GM23338 (cell line): ENCODE measurements around the gene DHRS13. TPM values are rescaled to one million over a fixed set of nuclear protein-coding genes. Genes with fewer than 3 reads are reported as not detected.

Source experiments
- ATAC-seq: fragments of 200-7000 bp; cut with Tn5 transposase; 3 replicates; pipeline ENCODE4 v1.9.1; 2020
- DNase-seq: peaks from one replicate; pipeline ENCODE4 v3.0.0-alpha.2; 2015; ENCODE audit warnings: low spot score
- H2AFZ ChIP-seq: fragments of 200-600 bp; sonication (generic); 2 replicates; pipeline ENCODE4 v1.8.0; 2016; ENCODE audit warnings: antibody characterized with exemption, mild to moderate bottlenecking, moderate library complexity
- H3F3A ChIP-seq: fragments of 200-600 bp; sonication (generic); replicated peaks from 2 replicates; pipeline ENCODE4 v1.8.0; 2017; ENCODE audit warnings: antibody characterized with exemption, mixed run types, low read depth
- H3K27ac ChIP-seq: fragments of 200-600 bp; sonication (generic); 2 replicates; pipeline ENCODE4 v1.6.1; 2016; ENCODE audit warnings: low read depth
- H3K27me3 ChIP-seq: fragments of 200-600 bp; sonication (generic); 2 replicates; pipeline ENCODE4 v1.8.0; 2016; ENCODE audit warnings: mild to moderate bottlenecking, mixed run types, moderate library complexity; ENCODE audit not compliant: insufficient read depth
- H3K36me3 ChIP-seq: fragments of 200-600 bp; sonication (generic); 2 replicates; pipeline ENCODE4 v1.8.0; 2016; ENCODE audit warnings: mild to moderate bottlenecking; ENCODE audit not compliant: insufficient read depth
- H3K4me1 ChIP-seq: fragments of 200-600 bp; sonication (generic); 2 replicates; pipeline ENCODE4 v1.8.0; 2016; ENCODE audit warnings: mild to moderate bottlenecking, moderate library complexity; ENCODE audit not compliant: insufficient read depth
- H3K4me2 ChIP-seq: fragments of 200-600 bp; sonication (generic); 2 replicates; pipeline ENCODE4 v1.7.1; 2017; ENCODE audit warnings: mixed run types
- H3K4me3 ChIP-seq: fragments of 200-600 bp; sonication (generic); 2 replicates; pipeline ENCODE4 v1.6.1; 2016; ENCODE audit warnings: mixed run types
- H3K79me2 ChIP-seq: fragments of 200-600 bp; sonication (generic); replicated peaks from 2 replicates; pipeline ENCODE4 v1.8.0; 2017; ENCODE audit warnings: mild to moderate bottlenecking; ENCODE audit not compliant: insufficient read depth
- H3K9me2 ChIP-seq: fragments of 200-600 bp; sonication (generic); 2 replicates; pipeline ENCODE4 v1.8.0; 2017; ENCODE audit not compliant: insufficient read depth
- H4K20me1 ChIP-seq: fragments of 200-600 bp; sonication (generic); replicated peaks from 2 replicates; pipeline ENCODE4 v1.8.0; 2017; ENCODE audit warnings: mild to moderate bottlenecking; ENCODE audit not compliant: insufficient read depth
- H3K27ac Mint-ChIP-seq: 2 replicates; pipeline ENCODE4 v1.8.0; 2020; ENCODE audit warnings: inconsistent platforms, mild to moderate bottlenecking, moderate library complexity, mixed read lengths
- H3K27me3 Mint-ChIP-seq: 3 replicates; pipeline ENCODE4 v1.8.0; 2022; ENCODE audit warnings: low read depth, mild to moderate bottlenecking, moderate library complexity, mixed read lengths, inconsistent platforms; ENCODE audit not compliant: insufficient read depth, poor library complexity
- H3K36me3 Mint-ChIP-seq: 3 replicates; pipeline ENCODE4 v1.8.0; 2021; ENCODE audit warnings: low read depth, mild to moderate bottlenecking, inconsistent platforms, moderate library complexity, mixed read lengths
- H3K4me1 Mint-ChIP-seq: 3 replicates; pipeline ENCODE4 v1.8.0; 2020; ENCODE audit warnings: mild to moderate bottlenecking, inconsistent platforms, mixed read lengths
- H3K4me3 Mint-ChIP-seq: 3 replicates; pipeline ENCODE4 v1.8.0; 2021; ENCODE audit warnings: moderate library complexity, mild to moderate bottlenecking, inconsistent platforms, mixed read lengths
- H3K9me3 Mint-ChIP-seq: 3 replicates; pipeline ENCODE4 v1.8.0; 2020; ENCODE audit warnings: moderate library complexity, mild to moderate bottlenecking, inconsistent platforms, mixed read lengths
- CREB1 ChIP-seq: fragments of 250-450 bp; sonication (Bioruptor Pico); IDR thresholded peaks from 2 replicates; pipeline ENCODE4 v1.5.0; 2020; ENCODE audit warnings: low read depth, mild to moderate bottlenecking, moderate library complexity
- ETS1 ChIP-seq: IDR thresholded peaks from 2 replicates; pipeline ENCODE4 v1.6.1; 2016; ENCODE audit warnings: antibody characterized with exemption
- EZH2 ChIP-seq: fragments of 200-600 bp; sonication (generic); IDR thresholded peaks from one replicate; pipeline ENCODE4 v1.8.0; 2017; ENCODE audit warnings: antibody characterized with exemption, mild to moderate bottlenecking, low read depth; ENCODE audit not compliant: unreplicated experiment
- EZH2phosphoT487 ChIP-seq: fragments of 200-600 bp; sonication (generic); IDR thresholded peaks from one replicate; pipeline ENCODE4 v1.8.1; 2018; ENCODE audit warnings: antibody characterized with exemption; ENCODE audit not compliant: unreplicated experiment
- JUNB ChIP-seq: IDR thresholded peaks from one replicate; pipeline ENCODE4 v1.6.1; 2016; ENCODE audit warnings: antibody characterized with exemption; ENCODE audit not compliant: unreplicated experiment
- STAT1 ChIP-seq: IDR thresholded peaks from one replicate; pipeline ENCODE4 v1.6.1; 2016; ENCODE audit warnings: antibody characterized with exemption; ENCODE audit not compliant: unreplicated experiment
- ZNF331 ChIP-seq: fragments of 250-450 bp; sonication (Bioruptor Pico); IDR thresholded peaks from 2 replicates; pipeline ENCODE4 v1.5.0; 2020; ENCODE audit warnings: low read depth, mild to moderate bottlenecking, moderate library complexity
- ZNF462 ChIP-seq: fragments of 250-450 bp; sonication (Bioruptor Pico); IDR thresholded peaks from 2 replicates; pipeline ENCODE4 v1.5.0; 2020; ENCODE audit warnings: mild to moderate bottlenecking, moderate library complexity
- polyA plus RNA-seq: library from polyadenylated mRNA; unstranded; fragments of >200 nt; fragmentation: Nextera tagmentation; extraction: Ambion mirVana; gene quantifications from 2 replicates; pipeline ENCODE4 v1.2.1, GENCODE V29; 2016
- total RNA-seq: library from RNA; depleted of rRNA; stranded (reverse); fragments of >200 nt; shearing (Covaris generic); gene quantifications from 2 replicates; pipeline ENCODE4 v1.2.3, GENCODE V29; 2014

DHRS13 gene
- total and polyA plus RNA-seq, 2 experiments from 2014 or later: 5.4 to 34.2 TPM

- no peak for TF ChIP-seq ZNF462 (CRISPR knock-in tag)
These were observed 36.7 kb downstream of the DHRS13 start (continued) for GRCh38 chr17:28865946-28866752.

- H3F3A ChIP-seq: 0 out of 2 replicates have a peak, but pooled peaks cover 7% of the 10 kb centered on the region
- Mint-ChIP-seq H3K9me3 (no peaks in the 10 kb centered on the region), H3K4me1 (peaks cover 16% of the 10 kb centered on the region), H3K36me3 (peaks cover 11% of the 10 kb centered on the region), H3K27me3 (peaks cover 2% of the 10 kb centered on the region), H3K27ac (peak overlapping the region; percentile 32), H3K4me3 (no peak overlapping the region)
- TF ChIP-seq JUNB (no peak), CREB1 (no peak), STAT1 (no peak), EZH2phosphoT487 (no peak), EZH2 (no peak), ETS1 (no peak), ZNF331 (CRISPR knock-in tag) (no peak)
- no peak overlapping the region for H3K27ac ChIP-seq
- no peaks in the 10 kb centered on the region; the same call in none of the 2 replicates for H3K4me1 ChIP-seq
- no peak overlapping the region for H3K4me3 ChIP-seq
- H3K4me2 ChIP-seq: no peak overlapping the region; the same call in 1 of the 2 replicates
- H4K20me1 ChIP-seq: no peaks in the 10 kb centered on the region
- DNase-seq: no peak
- H3K27me3 ChIP-seq: no peaks in the 10 kb centered on the region
- no peaks in the 10 kb centered on the region for H3K36me3 ChIP-seq
- no peaks in the 10 kb centered on the region for H3K9me2 ChIP-seq
- H2AFZ ChIP-seq: peak overlapping the region; percentile 76; the same call in 1 of the 2 replicates
- ATAC-seq: peak; percentile 46
- no peaks in the 10 kb centered on the region for H3K79me2 ChIP-seq
These were observed 37.7 kb downstream of the DHRS13 start for GRCh38 chr17:28864991-28865849.
